ENCODE data around the gene SIRT2.
A peak's percentile ranks its signal among the peaks of the same experiment; 100 is the strongest.
"Not testable (repeated sequence)": the region's sequence is repeated elsewhere in the genome, so short reads cannot be mapped to it uniquely, and the experiment has no call there.

SIRT2 gene

DNA sequence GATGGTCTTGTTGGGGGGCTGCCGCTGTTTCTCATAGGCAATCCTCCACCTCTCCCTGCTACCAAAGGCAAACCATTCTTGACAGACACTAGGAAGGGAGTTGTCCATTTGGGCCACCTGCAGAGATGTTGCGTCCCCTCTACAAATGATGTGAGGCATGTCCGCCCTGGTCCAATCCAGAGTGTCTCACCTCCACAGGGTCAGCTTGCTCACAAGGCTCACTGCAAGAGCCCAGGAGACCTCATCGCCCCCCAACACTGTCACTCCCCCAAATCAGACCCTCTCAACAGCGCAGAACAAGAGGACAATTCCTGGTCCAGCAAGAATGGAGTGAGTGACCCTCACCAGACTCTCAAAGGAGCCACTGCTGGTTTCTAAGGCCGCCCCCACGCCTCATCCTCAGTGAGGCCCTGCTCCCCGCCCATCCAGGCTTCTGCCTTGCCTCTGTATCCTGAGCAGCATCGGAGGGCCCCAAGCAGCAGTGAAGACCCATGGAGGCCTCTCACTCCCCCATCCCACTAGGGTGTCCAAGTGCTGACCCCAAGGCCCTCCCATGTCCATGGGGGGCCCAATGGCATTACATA, 56.2 kb downstream of the SIRT2 start:
- DNase-seq (ENCODE audit: low spot score) = no peak

GRCh38 chr19:38842439-38843174, 56.8 kb downstream of the SIRT2 start:
- DNase-seq (ENCODE audit: low spot score) = no peak

DNA sequence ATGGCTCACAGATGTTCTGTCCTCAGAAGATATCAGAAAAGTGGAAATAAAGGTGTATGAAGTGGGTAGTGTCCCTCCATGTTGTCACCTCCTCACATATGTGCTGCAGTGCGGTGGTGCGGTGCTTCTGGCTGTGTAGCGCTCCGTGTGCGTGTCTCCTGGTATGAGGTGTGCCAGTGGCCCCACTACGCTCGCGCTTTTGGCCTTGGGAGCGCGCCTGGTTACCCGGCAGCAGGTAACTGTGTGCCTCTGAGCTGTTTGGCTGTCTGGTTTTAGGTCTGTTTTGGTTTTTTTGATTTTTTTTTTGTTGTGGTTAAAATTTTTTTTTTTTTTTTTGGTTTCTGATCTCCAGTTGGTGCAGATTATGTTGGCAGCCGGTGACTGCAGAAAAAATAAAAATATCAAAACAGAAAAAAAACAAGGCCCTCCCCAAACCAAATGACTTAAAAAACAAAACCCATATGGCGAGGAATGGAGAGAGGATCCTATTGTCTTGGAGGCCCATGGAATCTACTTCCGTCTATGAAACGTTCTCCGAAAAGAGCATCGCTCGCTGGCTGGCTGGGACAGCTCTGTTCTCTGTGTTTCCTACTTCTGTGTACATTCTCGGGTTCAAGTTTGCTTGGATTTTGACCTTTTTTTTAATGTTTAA, 57.5 kb downstream of the SIRT2 start:
- no peak for DNase-seq (ENCODE audit: low spot score)

DNA sequence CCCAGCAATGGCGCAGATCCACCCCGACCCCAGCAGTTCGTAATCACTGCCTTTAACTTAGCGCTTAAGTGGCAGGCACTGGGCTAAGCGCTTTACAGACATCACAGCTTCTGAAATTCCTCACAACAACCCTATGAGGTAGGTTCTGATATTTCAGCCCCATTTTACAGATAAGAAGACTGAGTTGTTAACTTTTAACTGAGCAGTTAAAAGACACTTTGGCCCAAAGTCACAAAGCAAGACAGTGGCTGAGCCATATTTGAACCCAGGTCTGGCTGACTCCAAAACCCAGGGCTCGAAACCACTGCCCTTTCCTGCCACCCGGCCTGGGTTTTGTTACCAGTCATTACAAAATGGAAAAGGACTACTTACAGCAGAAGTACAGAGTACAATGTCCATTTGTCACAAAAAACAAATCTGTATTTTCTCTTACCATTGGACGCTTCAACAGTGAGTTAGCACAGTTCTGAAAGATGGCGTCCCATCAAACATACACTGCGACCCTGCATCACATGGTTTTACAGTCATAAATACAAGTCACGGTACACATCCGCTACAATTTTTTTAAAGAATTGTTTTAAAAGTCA, 58.1 kb downstream of the SIRT2 start:
- no peak for DNase-seq (ENCODE audit: low spot score)

DNA sequence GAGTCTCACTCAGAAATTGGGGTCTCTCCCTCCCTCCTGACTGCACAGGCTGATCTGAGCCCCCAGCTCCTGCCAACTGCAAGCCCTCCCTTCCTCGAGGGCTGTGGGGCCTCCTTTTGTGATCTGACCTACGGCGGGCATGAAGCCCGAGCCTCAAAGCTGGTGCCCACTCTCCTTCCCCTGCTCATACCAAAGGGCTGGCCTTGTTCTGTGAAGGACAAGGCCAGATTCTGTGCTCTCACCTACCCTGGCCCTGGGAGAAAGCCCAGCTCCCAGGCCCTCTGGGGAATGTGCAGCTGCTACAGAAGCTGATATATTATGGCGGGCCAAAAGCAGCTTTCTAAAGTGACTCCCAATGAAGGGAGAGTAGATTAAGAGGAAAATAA, 58.8 kb downstream of the SIRT2 start:
- no peak for DNase-seq (ENCODE audit: low spot score)

DNA sequence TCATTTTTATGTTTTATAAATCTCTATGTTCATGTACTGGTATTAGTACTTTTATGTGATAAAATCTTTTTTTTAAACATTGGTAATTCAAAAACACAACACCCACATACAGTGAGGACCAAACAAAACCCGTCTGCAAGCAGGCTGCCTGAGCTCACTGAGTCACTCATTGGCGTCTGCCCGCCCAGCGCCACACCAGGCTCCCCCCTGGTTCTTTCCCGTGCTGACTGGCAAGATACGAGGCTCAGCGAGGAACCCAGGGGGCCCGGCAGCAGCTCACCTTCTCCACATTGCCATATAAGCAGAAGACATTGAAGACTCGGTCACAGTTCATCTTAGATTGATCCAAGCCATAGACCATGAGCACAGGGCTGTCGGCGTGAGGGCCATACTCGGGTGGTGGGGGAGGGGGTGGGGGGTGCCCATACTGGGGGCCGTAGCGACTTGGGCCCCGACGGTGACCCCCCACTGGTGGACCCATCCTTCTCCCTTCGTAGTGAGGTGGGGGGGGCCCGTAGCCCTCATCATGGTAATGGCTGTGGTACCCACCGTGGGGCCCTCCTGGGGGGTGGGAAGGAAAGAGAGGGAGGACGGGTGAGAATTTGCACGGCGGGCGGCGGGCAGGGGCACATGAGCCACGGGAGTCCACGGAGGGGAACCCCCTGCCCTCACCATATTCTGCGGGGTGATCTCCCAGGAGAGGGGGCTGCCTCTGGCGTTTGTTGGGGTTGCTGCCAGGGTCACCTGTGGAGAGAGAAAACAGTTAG, 59.4 kb downstream of the SIRT2 start:
- DNase-seq (ENCODE audit: low spot score) = no peak

- no peak for DNase-seq (ENCODE audit: low spot score)
Observed at GRCh38 chr19:38838986-38839761, 60.2 kb downstream of the SIRT2 start.

DNA sequence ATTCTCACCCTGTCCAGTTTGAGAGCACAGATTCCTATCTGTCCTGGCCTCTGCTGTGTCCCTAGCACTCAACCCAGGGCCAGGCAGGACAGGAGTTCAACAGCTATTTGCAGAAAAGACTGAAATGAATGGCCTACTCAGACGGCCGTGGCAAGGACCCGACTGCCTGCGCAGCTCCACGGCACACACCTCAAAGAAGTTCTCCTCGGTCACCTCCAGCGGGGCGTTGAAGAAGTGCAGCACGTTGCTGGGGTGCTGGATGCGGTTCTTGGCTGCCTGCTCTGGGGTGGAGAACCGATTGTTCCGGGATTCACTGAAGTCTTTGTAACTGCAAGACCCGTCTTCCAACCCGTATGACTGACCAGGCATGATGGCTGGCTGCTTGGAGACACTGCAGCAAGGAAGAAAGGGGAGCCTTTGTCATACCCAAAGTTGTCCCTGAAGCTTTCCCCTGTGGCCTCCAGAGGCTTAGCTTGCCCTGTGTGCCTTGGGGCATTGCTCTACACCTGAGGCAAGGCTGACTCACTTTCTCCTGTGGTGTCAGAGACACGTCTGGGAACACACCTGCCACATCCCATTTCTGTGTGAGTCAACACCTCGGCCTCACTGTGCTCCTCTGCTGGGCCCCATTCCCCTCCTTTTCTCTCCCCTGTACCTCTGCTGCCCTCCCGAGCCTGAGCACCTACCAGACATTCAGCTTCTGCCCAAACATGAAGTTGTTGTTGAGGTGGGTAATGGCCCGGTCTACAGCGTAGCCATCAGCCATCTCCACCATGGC, 61.0 kb downstream of the SIRT2 start:
- no peak for DNase-seq (ENCODE audit: low spot score)

DNA sequence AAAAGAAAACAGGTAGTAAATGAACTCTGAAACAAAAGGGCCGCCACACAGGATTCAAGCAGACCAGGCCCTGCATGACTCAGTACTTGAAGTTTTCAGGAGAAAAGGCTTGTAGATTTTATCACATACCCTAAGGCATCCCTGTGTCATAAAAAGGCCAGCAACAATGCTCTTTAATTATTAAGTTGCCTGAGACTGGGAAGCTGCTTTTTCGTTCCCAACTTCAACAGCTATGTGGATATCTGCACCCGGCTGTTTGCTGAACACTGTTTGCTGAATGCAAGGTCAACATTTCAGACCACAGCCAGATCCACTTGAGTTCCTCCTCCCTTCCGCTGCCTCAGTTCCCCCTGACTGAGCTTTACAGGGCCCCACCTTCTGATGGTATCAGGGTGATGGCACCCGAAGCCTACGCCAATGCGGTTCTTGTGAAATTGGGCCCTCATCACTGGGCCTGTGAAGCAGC, 61.7 kb downstream of the SIRT2 start:
- DNase-seq (ENCODE audit: low spot score) = no peak

GRCh38 chr19:38836983-38837626, 62.3 kb downstream of the SIRT2 start:
- DNase-seq (ENCODE audit: low spot score) = no peak

- DNase-seq (ENCODE audit: low spot score) = no peak
Observed at GRCh38 chr19:38836159-38836982, 63.0 kb downstream of the SIRT2 start.

DNA sequence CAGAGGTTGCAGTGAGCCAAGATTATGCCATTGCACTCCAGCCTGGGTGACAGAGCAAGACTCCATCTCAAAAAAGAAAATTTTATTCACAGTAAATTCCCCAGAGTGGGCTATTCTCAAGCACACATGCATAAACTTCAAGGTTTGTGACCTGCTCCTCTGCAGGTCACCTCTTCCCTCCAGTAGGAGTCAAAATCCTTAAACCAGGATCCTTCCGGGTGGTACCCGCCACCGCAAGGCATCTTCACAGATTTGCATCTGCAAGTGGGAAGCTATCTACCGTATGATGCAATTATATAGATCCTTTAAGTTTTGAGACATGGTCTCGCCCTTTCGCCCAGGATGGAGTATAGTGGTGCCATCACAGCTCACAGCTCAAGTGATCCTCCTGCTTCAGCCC, 64.8 kb downstream of the SIRT2 start:
- no peak for DNase-seq (ENCODE audit: low spot score)

- no peak for DNase-seq (ENCODE audit: low spot score)
Observed at GRCh38 chr19:38834104-38834490, 65.3 kb downstream of the SIRT2 start.

DNA sequence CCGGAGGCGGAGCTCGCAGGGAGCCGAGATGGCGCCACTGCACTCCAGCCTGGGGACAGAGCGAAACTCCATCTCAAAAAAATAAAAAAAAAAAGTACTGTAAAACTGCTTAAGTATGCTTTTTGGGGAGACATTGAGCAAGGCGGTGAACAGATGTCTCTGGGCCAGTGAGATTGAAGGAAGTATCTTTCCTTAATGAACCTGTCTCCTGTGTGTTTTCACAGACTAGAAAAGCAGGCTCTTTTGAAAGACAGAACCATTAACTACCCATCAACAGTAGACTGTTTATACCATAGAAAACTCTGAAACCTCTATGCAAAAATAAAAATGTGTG, 66.4 kb downstream of the SIRT2 start:
- DNase-seq (ENCODE audit: low spot score) = no peak

- DNase-seq (ENCODE audit: low spot score) = peak; percentile 93
Observed at GRCh38 chr19:38831142-38831605, 68.2 kb downstream of the SIRT2 start.

- no peak for DNase-seq (ENCODE audit: low spot score)
Observed at GRCh38 chr19:38830039-38830733, 69.2 kb downstream of the SIRT2 start.

GRCh38 chr19:38829203-38829602, 70.2 kb downstream of the SIRT2 start:
- DNase-seq (ENCODE audit: low spot score) = not testable (repeated sequence)
